GM19324 (cell line): ENCODE measurements around the gene DCTPP1.
A peak's percentile ranks its signal among the peaks of the same experiment; 100 is the strongest.

Experiments used
- ATAC-seq: cut with Tn5 transposase; IDR thresholded peaks from one replicate; pipeline ENCODE4 v1.9.1; 2021; ENCODE audit warnings: mild to moderate bottlenecking, moderate library complexity; ENCODE audit not compliant: unreplicated experiment, low FRiP score

DCTPP1 gene

DNA sequence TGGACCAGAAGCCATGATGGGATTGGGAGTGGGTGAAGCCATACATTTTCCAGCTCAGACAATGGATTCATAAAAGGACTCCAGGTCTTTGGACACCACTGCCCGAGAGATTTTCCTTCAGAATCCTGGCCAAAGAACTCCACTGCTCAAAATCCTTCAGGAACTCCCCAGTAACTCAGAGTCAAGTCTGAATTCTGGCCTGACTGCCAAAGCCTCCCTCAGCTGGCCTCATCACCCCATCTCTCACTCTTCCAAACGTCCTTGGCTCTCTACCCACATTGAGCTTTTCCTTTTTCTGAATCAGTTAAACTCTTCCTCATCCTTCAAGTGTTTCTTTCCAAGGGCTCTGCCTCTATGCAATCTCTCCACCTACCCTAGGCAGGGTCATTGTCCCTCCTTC is 46.3 kb downstream of the DCTPP1 start:
- no peak for ATAC-seq

DNA sequence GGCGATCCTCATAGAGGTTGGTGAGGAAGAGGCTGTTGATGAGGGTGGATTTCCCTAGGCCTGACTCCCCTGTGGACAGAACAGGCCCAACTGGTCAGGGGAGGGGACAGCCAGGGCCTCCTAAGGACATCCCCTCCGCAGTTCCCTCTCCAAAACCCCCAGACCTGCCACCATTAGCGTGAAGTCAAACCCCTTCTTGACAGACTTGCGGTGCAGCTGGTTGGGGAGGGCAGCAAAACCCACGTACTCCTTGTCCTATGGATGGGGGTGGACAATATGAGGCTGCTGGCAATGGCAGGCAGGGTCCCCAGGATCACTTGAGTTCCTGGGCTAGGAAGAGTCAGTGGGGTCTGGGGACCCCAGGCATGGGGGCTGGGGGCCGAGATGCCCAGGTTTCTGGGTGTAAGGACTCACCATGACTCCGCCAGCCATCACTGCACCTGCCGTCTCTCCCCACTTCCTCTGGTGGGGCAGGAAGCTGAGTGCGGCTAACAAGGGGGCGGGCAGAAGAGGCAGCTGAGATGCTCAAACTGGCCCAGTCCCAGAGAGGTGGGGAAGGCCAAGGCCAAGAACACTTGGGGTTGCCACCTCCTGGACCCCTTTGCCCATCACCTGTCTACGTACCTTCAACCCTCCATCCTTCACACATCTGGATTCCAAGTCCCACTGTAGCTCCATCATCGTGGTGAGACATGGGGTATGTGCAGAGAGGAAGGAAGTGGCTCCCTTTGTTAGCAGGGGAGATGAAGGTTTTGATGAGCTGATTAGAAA is 47.5 kb downstream of the DCTPP1 start, which contains the start of gene SEPTIN1:
Gene SEPTIN1, minus strand, starts transcription at position 451 of the 771 bp plus-strand sequence. Its CDS starts 19 bp downstream, at position 432.
- no peak for ATAC-seq

GRCh38 chr16:30381291-30382041 is 48.4 kb downstream of the DCTPP1 start:
- ATAC-seq, result no peak

GRCh38 chr16:30380803-30381208 is 49.0 kb downstream of the DCTPP1 start:
- ATAC-seq, result no peak

DNA sequence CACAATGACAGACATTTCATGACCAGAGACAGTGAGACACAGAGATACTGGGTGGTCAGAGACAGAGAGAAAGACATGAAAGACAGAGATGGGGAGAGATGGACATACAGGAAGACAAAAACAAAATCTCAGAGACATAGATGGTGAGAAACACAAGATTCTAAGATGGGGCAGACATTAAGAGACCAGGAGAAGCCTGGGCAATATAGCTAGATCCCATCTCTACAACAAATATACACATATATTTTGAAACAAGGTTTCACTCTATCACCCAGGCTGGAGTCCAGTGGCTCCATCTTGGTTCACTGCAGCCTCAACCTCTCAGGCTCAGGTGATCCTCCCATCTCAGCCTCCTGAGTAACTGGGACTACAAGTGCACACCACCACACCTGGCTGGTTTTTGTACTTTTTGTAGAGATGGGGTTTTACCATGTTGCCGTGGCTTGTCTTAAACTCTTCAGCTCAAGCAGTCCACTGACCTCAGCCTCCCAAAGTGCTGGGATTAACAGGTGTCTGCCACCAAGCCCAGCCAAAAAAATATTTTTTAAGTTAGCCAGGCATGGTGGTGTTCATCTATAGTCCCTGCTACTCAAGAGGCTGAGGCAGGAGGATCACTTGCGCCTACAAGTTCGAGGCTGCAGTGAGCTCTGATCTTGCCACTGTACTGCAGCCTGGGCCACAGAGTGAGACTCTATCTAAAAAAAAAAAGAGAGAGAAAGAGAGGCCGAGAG is 49.6 kb downstream of the DCTPP1 start:
- ATAC-seq, result no peak

DNA sequence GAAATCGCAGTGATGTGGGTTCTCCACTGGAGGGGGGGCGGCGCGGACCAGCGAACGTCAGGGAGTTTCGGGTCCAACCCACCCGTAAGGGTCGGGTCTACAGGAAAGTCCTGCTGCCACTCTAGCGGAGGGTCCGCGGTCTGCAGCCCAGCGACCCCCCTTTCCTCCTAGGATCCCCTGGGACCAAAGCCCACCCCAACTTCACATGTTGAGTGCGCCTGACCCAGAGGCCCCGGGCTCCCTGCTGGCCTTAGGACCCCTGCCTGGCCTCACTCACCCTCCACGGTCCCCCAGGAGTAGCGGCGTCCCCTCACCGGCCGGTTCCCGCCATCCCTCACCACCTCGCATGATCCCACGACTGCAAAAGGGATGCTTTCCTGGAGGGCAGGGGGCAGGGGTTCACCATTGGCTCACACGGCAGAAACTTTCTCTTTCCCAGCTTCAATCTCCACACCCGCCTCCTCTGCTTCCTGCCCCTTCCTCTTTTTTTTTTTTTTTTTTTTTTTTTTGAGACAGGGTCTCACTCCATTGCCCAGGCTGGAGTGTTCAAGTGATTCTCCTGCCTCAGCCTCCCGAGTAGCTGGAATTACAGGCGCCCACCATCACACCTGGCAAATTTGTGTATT is 50.6 kb downstream of the DCTPP1 start:
- ATAC-seq, result no peak

DNA sequence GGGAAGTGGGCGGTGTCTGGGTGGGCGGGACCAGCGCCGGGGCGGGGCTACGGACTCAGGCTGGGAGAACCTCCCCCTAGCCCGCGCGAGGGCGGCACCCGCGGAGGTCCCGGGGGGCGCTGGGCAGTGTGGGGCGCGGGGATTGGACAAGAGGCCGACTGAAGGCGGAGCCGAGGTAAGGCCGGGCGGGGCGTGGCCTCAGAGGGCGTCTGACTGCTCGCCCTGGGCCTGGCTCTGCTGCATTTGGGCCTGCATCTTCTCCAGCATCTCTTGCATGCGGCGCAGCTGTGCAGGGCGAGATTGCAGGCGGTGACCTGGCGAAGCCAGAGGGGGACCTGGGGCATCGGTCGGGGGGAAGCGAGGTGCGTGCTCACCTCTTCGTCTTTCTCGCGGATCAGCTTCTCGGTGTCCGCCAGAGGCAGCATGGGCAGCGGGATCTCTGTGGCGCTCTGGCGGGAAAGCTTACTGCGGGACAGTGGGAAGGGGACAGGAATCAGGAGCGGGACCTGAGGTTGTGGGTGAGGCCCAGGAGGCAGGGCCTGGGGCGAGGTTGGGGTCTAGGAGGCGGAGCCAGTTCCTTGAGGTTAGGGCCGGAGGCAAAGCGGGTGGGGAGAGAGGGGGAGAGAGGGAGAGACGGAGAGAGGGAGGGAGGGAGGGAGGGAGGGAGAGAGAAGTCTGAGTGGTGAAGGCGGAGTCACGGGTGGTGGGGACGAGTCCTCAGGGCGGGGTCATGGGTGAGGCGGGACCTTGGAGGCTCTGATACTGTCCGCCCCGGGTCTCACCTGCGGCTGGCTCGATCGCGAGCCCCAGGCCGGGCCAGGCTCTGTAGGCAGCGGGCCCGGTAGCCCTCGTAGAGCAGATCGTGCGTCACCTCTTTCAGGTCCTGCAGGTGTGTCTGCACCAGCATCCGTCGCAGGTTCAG is 51.3 kb downstream of the DCTPP1 start:
- ATAC-seq, result peak; percentile 86

DNA sequence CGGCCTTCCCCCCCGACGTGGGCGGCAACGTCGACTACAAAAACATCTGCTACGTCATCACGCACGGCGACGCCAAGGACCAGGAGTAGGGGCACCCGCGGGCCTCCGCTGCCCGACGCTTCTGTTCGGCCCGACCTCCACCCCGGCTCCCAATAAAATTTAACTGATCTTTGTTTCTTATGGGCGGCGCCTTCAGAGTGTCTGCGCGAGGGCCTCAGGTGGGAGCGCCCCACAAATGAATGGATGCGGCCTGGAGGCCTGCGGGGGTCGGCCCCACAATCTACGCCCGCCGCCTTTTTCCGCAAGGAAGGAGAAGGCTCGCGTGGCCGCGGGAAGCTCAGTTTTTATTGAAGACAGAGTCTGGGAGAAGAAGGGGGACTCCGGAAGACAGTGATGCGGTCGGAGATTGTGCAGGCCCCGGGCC is 52.0 kb downstream of the DCTPP1 start:
- ATAC-seq, result peak; percentile 47

DNA sequence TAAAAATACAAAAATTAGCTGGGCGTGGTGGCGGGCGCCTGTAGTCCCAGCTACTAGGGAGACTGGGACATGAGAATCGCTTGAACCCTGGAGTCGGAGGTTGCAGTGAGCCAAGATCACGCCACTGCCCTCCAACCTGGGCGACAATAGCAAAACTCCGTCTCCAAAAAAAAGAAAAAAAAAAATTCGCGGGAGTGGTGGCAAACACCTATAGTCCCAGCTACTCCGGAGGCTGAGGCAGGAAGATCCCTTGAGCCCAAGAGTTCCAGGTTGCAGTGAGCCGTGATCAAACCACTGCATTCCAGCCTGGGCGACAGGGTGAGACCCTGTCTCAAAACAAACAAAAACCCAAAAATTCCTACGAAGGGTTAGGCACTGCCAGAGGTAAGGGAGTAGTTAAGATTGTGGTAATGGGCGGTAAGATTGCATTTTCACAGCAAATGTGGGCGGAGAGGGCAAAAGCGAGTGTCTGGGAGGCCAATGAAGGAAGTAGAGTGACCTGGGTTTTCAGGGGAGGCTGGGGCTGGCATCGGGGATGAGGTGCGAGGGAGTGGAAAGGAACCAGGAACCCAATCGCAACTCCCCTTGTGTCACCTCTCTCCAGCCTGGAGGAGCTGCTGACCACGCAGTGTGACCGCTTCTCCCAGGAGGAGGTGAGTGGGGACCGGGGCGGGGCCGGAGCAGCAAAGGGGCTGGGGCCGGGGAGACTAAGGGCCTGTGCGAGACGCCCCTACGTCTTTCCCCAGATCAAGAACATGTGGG is 52.6 kb downstream of the DCTPP1 start:
- ATAC-seq, result no peak

- no peak for ATAC-seq
Observed at GRCh38 chr16:30376461-30376902, 53.3 kb downstream of the DCTPP1 start.

DNA sequence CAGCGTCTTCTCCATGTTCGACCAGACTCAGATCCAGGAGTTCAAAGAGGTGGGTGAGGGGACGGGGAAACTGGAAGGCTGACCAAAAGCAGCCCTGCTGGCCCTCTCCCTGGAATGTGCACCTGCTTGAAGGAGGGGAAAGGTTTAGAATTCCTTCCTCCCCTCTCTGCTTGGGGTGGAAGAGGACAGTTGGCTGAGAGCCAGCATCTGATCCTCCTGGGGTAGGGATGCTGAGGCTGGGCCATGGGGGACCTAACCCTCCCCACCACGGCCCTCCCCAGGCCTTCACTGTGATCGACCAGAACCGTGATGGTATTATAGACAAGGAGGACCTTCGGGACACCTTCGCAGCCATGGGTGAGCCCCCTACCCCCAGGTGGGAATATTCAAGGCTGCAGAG is 54.0 kb downstream of the DCTPP1 start:
- no peak for ATAC-seq

DNA sequence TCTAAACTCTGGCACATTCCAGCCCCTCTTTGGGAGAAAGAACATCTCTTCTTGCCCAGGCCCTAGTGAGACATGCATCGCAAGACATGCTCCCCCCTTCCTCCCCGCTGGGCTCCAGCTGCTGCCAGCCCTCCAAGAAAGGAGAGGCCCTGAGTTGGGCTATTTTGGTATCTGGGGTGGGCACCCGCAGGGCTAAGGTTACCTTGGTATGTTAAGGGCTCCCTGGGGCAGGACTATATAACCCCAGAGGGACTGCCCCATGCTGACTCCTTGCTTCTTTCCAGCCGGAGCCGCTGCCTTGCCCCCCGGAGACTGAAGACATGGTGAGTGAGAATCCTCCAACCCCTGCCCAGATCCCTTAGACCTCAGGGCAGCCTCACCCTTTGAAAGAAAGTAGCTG is 55.3 kb downstream of the DCTPP1 start, which contains the start of gene MYL11:
Gene MYL11, plus strand, starts transcription at position 265 of the 400 bp plus-strand sequence. Its CDS starts 56 bp downstream, at position 321.
- no peak for ATAC-seq
